H1 (cell line): ENCODE measurements around the gene GSG1L. TPM values are rescaled to one million over a fixed set of nuclear protein-coding genes. Genes with fewer than 3 reads are reported as not detected.

Experiments
- KDM5A ChIP-seq: fragments of 200-600 bp; IDR thresholded peaks from 2 replicates; pipeline ENCODE4 v1.7.1; 2012; ENCODE audit warnings: mild to moderate bottlenecking, low read length, inconsistent platforms, mixed read lengths
- NANOG ChIP-seq: IDR thresholded peaks from 2 replicates; pipeline ENCODE4 v1.6.1; 2011; ENCODE audit warnings: low read length, low read depth, mild to moderate bottlenecking, inconsistent platforms; ENCODE audit not compliant: insufficient read depth, poor library complexity, severe bottlenecking
- NRF1 ChIP-seq: IDR thresholded peaks from 2 replicates; pipeline ENCODE4 v1.6.1; 2011; ENCODE audit warnings: mild to moderate bottlenecking, low read depth, low read length, improper control_type of control experiment
- RNF2 ChIP-seq: fragments of 200-900, 300-1000 bp; sonication (generic); IDR thresholded peaks from 2 replicates; pipeline ENCODE4 v1.7.1; 2016; ENCODE audit warnings: borderline replicate concordance, low read depth, mild to moderate bottlenecking, antibody characterized with exemption, low read length; ENCODE audit not compliant: poor library complexity, severe bottlenecking; ENCODE audit errors: missing control alignments
- TEAD4 ChIP-seq: IDR thresholded peaks from 2 replicates; pipeline ENCODE4 v1.6.1; 2012; ENCODE audit warnings: low read depth, low read length, inconsistent platforms, mixed read lengths
- polyA plus RNA-seq, 7 experiments: library from polyadenylated mRNA; depleted of rRNA in 3 of 7; stranded (reverse) in 5 of 7; unstranded in 2 of 7; fragments of >200 nt in 5 of 7; fragments of 200-250 nt in 2 of 7; gene quantifications; 1 replicate in 5 of 7; 2 replicates in 1 of 7; 4 replicates in 1 of 7; pipeline versions ENCODE4 v1.2.1 to v1.2.3, GENCODE V29; 2011 to 2013; ENCODE audit warnings: missing spikeins in 2 of 7, mixed read lengths in 2 of 7
- total RNA-seq: library from RNA; stranded (reverse); fragmentation: NEBNext Ultra II Directional; extraction: Animal tissue kit (Norgen Biotek cat#: 25700); gene quantifications from 2 replicates; pipeline ENCODE4 v1.2.1, GENCODE V29; 2021
- TF ChIP-seq, protein P1 (sequence below): IDR thresholded peaks from 2 replicates; pipeline ENCODE4 v1.6.1; 2012; ENCODE audit warnings: low read length, inconsistent platforms
- TF ChIP-seq, protein P2 (sequence below): IDR thresholded peaks from 2 replicates; pipeline ENCODE4 v1.6.1; 2011; ENCODE audit warnings: low read length, improper control_type of control experiment

GSG1L gene
- total and polyA plus RNA-seq, 2 of the 8 experiments (the other 6 are each of a cell fraction or from before 2014, with no cell fraction given), result 0.71 to 1.1 TPM

- TF ChIP-seq, protein P1, sequence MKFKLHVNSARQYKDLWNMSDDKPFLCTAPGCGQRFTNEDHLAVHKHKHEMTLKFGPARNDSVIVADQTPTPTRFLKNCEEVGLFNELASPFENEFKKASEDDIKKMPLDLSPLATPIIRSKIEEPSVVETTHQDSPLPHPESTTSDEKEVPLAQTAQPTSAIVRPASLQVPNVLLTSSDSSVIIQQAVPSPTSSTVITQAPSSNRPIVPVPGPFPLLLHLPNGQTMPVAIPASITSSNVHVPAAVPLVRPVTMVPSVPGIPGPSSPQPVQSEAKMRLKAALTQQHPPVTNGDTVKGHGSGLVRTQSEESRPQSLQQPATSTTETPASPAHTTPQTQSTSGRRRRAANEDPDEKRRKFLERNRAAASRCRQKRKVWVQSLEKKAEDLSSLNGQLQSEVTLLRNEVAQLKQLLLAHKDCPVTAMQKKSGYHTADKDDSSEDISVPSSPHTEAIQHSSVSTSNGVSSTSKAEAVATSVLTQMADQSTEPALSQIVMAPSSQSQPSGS, result no peak
- no peak for TF ChIP-seq TEAD4
- TF ChIP-seq, protein P2, sequence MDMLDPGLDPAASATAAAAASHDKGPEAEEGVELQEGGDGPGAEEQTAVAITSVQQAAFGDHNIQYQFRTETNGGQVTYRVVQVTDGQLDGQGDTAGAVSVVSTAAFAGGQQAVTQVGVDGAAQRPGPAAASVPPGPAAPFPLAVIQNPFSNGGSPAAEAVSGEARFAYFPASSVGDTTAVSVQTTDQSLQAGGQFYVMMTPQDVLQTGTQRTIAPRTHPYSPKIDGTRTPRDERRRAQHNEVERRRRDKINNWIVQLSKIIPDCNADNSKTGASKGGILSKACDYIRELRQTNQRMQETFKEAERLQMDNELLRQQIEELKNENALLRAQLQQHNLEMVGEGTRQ, result no peak
- no peak for TF ChIP-seq NRF1
- TF ChIP-seq RNF2, result no peak
- TF ChIP-seq KDM5A, result no peak
- TF ChIP-seq NANOG, result no peak
Measured at GRCh38 chr16:28038409-28038808, 25.1 kb downstream of the GSG1L start (continued).
